Hindlimb muscle (tissue), 1 donor: ENCODE data around the gene EVPL. TPM values are rescaled to one million over a fixed set of nuclear protein-coding genes. Genes with fewer than 3 reads are reported as not detected.
"Not testable (repeated sequence)": the region's sequence is repeated elsewhere in the genome, so short reads cannot be mapped to it uniquely, and the experiment has no call there.

Experiments
- DNase-seq: peaks from one replicate; pipeline ENCODE4 v3.0.0-alpha.2; 2013
- polyA plus RNA-seq: library from polyadenylated mRNA; unstranded; fragments of 120-200 nt; gene quantifications from one replicate; pipeline ENCODE4 v1.2.1, GENCODE V29; 2013; ENCODE audit not compliant: insufficient read length

EVPL gene
- polyA plus RNA-seq = 0.54 TPM

DNA sequence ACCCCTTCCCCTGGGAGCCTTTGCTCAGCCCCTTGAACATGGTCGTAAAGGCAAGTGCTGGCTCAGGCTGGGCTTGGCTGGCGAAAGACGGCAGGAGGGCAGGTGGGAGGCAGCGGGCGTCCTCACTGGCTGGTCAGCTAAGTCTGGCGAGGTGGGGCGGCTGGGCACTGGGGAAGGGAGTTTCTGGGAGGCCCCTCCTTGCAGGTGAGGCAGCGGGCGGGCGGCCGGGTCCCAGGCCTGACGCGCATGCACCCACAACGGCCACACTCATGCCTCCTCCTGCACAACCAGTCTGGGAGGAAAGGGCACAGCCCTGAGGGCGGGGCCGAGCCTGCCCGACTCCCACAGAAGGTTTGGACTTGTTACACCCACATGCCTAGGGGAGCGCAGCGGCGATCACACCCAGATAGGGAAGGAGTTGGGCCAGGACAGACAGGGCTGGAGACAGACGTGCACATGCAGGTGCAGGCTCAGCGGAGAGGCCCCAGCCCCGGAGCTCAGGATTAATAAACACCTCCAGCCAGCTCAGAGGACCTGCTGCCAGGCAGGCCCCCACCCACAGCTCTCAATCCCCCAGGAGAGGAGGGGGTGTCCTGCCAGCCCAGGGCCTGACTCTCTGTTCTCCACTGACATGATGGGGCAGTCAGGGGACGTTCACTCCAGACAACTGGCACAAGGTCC, at the start of gene EVPL:
Gene EVPL, minus strand, starts transcription at position 148 of the 681 bp plus-strand sequence. Its CDS starts 108 bp downstream, at position 40.
- DNase-seq = no peak

DNA sequence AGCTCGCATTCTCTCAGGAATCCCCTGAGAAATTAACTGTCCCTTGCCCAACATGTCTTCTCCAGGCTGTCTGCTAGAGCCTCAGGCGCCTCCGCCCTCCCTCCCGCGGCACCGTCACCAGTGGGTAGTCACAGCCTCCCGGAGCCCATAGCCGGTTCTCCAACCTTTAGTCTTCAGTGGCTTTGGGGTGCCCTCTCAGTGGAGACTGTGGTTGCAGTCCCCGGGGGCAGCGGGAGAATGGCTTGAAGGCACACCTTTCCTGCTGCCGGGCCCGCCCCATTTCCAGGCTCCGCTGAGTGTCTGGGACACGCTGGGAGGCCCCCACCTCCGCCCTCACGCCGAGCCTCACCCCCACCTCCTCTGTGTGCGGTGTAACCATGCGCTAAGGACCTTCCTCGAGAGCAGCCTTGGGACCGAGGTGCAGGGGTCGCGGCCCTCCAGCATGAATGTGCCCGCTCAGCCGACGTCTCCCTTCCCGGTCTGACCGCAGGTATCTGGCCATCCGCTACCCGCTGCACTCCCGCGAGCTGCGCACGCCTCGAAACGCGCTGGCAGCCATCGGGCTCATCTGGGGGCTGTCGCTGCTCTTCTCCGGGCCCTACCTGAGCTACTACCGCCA, 49.1 kb upstream of the EVPL start:
- DNase-seq = no peak

DNA sequence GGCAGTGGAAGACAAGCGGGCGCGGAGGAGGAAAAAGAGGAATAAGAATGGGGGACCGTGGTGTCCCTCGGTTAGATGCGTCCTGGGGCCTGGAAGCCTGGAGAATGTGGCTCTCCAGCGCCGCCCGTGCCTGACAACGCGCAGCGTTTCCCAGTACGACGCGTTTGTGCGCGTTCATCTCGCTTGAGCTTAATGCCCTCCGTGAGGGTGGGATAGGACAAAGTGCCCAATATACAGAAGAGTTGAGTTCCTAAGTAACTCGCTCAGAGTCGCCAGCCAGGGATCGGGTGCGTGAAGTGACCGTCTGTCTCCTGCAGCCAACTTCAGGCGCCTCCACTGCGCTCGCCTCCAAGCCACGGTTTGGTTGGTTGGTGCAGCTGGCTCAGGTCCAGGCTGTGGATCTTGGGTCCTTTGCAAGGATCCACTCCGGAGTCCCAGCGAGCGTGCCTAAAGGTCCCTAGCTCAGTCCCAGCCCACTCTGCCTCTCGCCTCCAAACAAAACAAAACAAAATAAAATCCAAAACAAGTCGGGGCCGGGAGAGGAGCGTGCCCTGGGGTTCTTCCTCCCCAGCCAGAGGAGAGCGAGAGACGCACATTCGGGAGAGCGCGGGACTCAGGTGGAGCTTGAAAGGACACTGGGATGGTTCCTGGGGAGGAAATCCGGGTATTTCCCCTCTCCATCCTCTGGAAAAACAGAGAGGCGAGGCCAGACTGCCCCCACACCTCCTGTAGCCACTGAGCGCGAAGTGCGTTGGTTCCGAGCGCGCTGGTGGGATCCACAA, 48.4 kb upstream of the EVPL start:
- DNase-seq = no peak

DNA sequence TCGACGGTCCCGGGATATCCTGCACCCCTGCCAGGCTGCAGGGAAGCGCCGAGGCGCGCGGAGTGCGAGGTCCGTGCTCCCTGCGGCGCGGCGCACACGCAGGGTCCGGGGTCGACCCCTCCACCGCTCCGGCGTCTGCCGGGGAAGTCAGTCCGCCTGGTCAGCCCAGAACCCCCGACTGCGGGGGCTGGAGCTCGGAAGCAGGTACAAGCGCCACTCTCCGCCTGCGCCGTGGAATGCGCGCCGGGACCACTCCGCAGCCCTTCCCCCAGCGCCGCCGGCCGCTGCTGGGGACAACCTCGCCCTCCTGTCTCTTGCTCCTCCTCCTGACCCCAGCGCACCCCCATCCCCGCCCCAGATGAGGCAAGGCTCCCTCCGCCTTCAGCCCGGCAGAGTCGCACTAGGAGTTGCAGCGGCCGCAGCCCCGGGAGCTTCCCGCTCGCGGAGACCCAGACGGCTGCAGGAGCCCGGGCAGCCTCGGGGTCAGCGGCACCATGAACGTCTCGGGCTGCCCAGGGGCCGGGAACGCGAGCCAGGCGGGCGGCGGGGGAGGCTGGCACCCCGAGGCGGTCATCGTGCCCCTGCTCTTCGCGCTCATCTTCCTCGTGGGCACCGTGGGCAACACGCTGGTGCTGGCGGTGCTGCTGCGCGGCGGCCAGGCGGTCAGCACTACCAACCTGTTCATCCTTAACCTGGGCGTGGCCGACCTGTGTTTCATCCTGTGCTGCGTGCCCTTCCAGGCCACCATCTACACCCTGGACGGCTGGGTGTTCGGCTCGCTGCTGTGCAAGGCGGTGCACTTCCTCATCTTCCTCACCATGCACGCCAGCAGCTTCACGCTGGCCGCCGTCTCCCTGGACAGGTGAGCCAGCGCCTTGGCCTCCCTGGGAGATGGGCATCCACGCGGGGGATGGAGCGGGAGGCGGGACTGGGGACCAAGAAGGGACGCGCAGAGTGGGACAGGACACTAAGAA, 47.6 kb upstream of the EVPL start, which contains the start of gene GALR2:
Gene GALR2, plus strand, starts transcription at position 392 of the 974 bp plus-strand sequence. Its CDS starts 103 bp downstream, at position 495.
- no peak for DNase-seq

DNA sequence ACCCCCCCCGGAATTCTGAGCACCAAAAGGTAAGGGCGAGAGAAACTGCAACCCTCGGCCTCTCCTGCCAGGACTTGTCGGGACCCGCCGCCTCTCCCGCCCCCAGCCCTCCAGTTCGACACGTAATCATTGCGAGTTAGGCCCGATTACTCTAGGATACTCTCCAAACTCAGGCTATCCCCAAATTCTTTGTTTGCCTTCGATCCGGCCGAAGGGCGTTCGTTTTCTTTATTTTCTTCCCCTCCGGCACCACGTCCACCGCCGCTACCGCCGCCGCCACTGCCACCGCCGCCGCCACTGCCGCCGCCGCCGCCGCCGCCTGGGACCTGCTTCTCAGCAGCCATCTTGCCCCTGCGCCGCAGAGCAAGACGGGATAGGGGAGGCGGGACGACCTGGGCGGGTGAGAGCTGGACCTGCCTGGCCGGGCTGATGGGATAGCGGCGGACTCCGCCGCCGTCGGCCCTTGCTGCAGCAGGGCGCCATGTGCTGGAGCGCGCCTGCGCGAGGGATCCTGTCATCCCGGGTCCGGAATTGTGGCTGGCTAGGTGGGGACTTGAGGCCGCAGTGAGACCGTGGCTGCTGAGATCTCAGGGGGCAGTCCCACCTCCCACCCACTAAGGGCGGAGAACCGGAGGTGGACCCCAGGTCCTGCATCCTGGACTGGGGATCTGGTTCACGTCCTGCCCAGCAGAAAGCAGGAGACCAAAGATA, 45.2 kb upstream of the EVPL start, which contains the start of gene SRP68:
Gene SRP68, minus strand, starts transcription at position 370 of the 711 bp plus-strand sequence. Its CDS starts 26 bp downstream, at position 344.
- peak; percentile 92 for DNase-seq

DNA sequence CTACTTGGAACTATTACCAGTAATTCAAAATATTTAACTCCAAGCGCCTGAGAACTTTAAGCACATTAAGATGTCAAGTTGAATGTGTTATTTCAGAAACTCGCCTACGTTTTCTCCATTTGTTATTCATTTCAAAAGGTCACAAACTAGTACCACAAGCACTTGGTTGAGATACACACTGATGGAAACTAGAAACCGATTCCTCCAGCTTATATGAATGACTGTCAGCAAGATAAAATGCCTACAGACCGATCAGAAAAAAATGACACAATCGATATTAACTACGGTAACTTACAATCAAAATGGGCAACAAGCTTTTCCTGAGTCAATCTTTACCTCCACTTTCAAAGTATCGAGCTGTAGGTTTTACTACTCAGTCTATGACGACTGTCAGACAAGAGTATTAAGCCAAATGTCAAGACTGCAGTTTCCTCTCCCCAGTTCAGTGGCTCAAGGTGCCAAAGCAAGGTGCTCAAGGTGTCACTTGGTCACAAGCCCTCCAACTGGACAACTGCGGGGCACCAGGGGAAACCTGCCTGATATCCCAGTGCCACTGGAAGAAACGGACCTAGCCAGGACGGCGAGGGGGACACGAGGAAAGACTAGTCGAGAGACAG, 44.5 kb upstream of the EVPL start:
- no peak for DNase-seq

DNA sequence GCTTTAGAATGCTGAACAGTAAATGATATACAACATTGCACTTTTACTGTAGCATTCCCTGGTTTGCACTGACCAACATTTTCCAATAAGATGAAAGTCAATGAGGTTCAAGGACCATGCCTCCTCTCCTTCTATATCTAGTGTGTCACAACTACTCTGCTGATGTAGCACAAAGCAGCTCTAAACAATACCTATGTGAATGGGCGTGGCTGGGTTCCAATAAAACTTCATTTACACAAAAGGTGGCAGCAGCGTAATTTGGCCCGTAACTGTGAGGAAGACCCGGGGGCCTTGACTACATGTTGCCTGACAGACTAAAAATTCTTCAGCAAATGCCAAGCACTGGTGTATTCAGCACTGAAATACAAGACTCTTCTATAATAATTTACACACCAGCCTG, 38.7 kb upstream of the EVPL start:
- no peak for DNase-seq

DNA sequence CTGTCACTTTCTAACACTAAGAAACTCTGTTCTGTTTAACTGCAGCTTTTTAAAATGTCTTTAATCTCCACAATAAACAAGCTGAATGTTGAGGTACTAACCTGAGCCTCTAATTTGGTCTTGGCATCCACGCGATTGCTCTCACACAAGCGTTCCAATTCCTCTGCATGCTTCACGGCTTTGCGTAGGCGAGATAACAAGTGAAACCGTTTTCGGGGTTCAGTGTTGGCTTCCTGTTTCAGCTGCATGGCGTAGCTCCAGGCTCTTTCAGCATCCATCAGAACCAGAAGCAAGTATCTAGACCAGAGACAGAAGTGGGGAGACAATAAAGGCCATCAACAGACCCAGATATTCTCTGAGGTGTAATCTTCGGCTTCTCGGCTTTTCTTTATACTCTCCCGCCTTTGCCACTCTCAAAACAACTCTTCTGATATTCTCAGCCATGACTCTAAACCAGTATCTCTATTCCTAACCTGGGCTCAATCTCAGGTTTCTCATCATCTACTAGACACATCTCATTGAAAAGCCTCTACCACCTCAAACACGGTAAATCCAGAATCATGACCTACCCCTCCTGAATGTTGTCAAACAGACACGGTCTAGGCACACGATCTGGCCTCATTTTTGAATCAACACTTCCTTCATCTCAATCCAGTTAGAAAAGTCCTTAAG, 36.9 kb upstream of the EVPL start:
- DNase-seq = no peak

DNA sequence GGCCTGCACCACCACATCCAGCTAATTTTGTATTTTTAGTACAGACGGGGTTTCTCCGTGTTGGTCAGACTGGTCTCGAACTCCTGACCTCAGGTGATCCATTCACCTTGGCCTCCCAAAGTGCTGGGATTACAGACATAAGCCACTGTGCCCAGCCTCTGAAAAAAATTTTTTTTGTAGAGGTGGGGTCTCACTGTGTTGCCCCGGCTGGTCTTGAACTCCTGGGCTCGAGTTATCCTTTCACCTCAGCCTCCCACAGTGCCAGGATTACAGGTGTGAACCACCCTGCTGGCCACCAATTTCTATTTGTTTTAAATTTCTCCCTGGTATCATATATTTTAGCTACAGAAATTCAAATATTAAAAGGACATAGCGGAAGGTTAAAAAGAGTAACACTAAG, 31.2 kb upstream of the EVPL start:
- DNase-seq = not testable (repeated sequence)

DNA sequence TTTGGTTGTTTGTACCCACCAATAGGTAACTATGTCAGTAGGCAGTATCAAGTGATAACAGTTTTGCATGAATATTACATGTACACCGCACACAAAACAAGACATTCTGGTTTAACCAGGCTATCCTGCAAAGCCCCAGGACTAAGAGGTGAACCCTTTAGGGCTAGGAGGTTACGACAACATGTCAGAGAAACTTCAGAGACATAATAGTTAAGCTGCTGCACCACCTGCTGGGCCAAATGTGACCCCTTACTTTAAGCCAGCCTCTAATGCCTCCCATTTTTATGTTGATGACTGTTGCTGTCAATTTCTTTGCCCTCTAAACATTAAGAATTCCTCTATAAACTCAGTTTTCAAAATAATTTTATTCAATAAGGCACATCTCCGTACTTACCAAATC, 29.8 kb upstream of the EVPL start:
- DNase-seq = no peak

DNA sequence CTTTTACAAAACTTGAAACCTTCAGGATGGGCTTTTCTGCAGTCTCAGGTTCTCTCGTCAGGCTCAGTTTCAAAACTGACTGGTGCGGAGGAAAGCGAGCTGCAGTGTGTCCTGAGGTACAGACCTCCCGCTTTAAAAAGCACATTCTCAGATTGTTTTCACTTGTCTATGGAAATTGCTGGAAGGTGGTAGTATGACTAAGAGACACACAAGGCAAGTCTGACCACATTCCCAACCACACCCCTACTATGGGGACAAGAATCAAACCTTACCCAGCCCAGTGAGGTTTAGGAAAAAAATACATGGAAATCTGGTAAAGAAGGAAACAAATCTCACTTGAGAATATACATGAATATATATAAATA, 27.0 kb upstream of the EVPL start:
- DNase-seq = no peak

DNA sequence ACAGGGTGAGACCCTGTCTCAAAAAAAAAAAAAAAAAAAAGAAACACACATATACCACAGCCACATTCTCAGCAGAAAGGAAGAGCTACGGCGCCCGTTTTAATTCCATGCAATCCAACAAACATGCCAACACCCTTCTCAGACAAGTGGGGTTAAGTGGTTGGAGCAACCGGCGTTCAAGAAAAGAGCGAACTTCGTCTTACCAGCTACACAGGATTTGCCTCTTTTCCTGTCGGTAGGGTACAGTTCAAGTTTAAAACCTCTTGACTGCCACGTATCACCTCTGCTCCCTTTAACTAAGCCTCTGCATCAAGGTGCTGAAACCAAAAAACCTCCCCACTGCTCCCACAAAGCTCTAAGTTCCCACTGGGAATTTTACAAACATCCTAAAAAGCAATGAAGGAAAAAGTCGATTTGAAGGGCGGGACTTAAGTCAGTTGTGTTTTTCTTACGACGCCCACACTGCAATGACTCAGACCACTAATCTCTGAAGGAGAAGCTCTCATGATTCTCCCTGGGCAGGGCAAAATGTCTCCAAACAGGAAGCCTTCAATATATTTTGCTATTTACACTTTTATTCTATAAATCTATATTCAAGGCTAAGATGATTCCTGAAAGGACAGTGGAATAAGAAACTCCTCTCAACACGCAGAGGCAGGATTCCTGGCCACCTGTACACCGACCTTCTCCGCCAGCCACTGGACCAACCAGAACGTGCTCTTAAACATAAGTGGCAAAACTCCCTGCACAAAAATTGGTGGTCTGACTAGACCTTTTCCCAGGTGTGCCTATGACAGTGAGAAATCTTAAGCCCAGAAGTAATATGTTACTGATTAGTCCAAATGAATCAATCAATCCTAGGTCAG, 26.4 kb upstream of the EVPL start:
- no peak for DNase-seq

DNA sequence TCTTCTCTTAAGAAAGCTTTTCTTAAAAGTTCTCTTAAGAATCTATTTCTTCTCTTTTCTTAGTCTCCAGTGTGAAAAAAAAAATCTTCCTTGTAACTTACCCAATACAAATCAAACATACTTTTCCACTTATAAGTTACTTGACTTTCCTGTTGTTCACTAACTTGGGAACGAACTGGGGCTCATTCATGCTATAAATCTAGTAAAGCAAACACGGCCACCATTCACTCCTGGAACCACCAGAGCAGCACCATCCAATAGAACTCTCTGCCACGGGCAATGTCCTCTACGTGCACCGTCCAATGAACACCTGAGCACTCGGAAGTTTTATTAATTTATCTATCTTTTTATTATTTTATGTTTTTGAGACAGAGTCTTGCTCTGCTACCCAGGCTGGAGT, 24.5 kb upstream of the EVPL start:
- DNase-seq = no peak

DNA sequence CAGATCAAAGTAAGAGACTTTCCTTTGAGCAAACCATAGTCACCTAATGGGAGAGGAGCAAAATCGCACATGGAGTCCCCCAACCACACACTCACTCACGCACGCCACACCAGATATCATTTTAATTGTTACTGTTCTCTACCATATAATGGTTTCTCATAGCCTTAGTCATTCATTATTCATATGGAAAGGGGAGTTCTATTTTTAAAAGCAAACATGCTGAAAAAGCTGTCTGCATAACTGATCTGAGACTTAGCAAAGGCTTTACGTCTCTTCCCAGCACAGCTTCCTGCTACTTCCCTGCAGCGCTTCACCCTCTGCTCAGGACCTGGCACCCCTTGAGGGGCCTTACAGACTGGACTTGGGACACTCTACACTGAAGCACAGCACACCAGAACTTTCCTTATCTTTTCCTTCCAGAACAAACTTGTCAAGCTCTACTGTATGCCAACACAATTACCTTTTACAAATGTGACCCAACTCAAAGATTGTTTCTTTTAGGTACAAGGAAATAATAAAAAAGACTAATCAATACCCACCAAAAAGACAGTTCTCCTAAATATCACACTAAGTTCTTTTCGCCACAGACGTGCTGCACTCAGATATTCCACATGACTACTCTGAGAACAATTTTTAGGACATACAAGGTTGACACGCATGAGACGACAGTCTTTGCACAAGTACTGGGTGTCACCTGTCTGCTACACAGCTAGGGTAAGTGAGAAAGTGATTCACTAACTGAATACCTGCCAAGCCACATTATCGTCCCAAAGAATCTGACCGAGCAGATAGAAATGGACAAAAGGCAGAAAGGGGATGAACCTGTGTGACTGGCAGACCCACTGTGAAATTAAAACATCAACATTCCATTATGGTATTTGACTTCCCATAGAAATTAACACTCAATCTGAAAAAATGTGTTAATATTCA, 23.7 kb upstream of the EVPL start:
- no peak for DNase-seq

DNA sequence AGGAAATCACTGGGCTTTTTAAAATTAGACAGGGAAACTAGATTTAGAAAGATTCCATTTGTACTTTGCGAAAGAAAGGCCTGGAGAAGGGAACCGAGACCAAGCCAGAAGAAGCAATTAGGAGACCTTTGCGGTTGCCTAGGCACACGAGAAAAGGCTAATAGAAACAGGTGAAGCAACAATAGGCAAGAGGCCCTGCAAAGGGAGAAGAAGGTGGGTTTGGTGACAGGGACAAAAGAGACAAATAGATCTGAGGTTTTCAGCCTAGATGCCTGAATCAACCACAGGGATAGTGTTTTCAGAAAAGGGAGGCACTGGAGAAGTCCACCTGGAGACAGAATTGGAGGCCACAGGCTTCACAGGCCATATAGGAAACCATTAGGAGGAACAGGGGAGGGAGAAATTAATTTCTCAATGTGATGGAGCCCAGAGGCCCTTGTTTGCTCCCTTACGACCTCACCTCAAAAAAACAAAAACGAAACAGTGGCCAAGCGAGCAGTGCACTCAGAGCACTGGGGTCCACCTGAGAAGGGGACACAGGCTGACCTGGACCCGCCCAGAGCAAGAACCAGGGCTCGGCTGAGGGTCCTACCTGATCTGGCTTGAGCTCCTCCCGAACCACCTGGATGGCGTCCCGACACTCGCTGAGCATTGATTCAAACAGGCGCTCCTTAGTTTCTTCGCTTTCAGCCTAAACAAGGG, 22.9 kb upstream of the EVPL start:
- DNase-seq = no peak

DNA sequence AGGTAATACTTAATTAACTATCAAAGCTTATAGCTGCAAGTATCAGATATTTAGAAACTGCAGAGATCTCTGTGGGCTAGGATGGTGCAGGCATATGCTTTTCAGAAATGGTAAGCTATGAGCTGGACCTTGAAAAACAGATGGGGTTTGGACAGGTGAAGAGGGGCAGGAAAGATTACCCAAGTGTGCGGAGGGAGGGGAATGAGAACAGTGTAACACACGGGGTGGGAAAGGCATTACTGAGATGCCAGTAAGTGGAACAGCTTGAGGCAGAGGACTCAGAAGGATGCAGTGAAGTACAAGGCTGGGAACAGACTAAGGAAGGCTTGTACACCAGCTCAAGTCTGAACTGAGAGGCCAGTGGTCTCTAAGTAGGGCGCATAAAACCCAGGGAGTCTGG, 22.1 kb upstream of the EVPL start:
- no peak for DNase-seq

DNA sequence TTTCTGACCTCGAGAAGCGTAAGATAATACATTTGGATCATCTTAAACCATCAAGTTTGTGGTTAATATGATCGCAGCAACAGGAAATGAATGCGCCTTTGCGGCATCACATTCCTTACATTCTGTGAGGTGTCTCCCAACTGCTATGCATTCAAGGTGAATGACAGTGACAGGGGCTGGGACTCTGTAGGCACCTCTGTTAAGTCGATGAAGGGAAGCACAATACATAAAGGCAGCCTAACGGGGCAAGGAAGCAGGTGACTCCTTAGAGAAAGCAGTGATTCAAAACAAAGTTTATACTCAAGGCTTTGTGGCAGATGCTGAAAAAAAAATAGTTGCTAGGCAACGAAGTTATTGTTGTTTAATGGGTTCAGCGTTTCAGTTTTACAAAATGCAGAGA, 21.6 kb upstream of the EVPL start:
- DNase-seq = no peak
